Measurements from ENCODE around the gene SMAD7.

GRCh38 chr18:48891721-48892120, 59.0 kb downstream of the SMAD7 start:
- no peak for TF ChIP-seq CTCF (IDR thresholded peaks at IDR 0.05)
- TF ChIP-seq POLR2A (IDR thresholded peaks at IDR 0.05), result no peak
- TF ChIP-seq POLR2AphosphoS5 (IDR thresholded peaks at IDR 0.05), result no peak
- TF ChIP-seq EP300 (IDR thresholded peaks at IDR 0.05), result no peak
